Lower lobe of right lung (tissue), 2 donors: ENCODE data around the gene THOC7. TPM values are rescaled to one million over a fixed set of nuclear protein-coding genes. Genes with fewer than 3 reads are reported as not detected.

Source experiments
- ATAC-seq, 2 donors: fragments of 200-7000 bp; cut with Tn5 transposase; one replicate each; pipeline ENCODE4 v1.9.1; 2020 to 2022; ENCODE audit warnings: mild to moderate bottlenecking in 2 of 2, moderate library complexity in 2 of 2
- DNase-seq: peaks from one replicate; pipeline ENCODE4 v3.0.0-alpha.2; 2020
- H3K27ac ChIP-seq: fragments of 200-600 bp; one replicate; pipeline ENCODE4 v1.8.0; 2022
- H3K27me3 ChIP-seq: fragments of 200-600 bp; one replicate; pipeline ENCODE4 v1.8.0; 2022; ENCODE audit warnings: low read depth
- H3K36me3 ChIP-seq: fragments of 200-600 bp; one replicate; pipeline ENCODE4 v1.8.0; 2022; ENCODE audit warnings: mild to moderate bottlenecking
- H3K4me1 ChIP-seq: fragments of 200-600 bp; one replicate; pipeline ENCODE4 v1.8.0; 2022
- H3K4me3 ChIP-seq: fragments of 200-600 bp; one replicate; pipeline ENCODE4 v1.8.0; 2022; ENCODE audit warnings: mild to moderate bottlenecking
- H3K9me3 ChIP-seq: fragments of 200-600 bp; one replicate; pipeline ENCODE4 v1.8.0; 2022
- intact Hi-C: fragments of 100-400 bp; cut with DNase I; formaldehyde crosslinking; loops from one replicate; pipeline ENCODE4 v1.11.0; 2022
- total RNA-seq: library from RNA; stranded (reverse); fragmentation: NEBNext Ultra II Directional; extraction: Animal tissue kit (Norgen Biotek cat#: 25700); gene quantifications from one replicate; pipeline ENCODE4 v1.2.1, GENCODE V29; 2021
- TF ChIP-seq, protein P1 (sequence below): fragments of 200-600 bp; IDR thresholded peaks from one replicate; pipeline ENCODE4 v1.8.0; 2022; ENCODE audit warnings: antibody characterized with exemption, mild to moderate bottlenecking
- donor health status: DM: no; HTN: yes; CAD: no; lungs with severe emphysema.

The THOC7 gene
- total RNA-seq, 1 donor from 2014 or later: 47.2 TPM

- H3K9me3 ChIP-seq: no peaks in the 10 kb centered on the region
- no peak overlapping the region for H3K4me3 ChIP-seq
- H3K27me3 ChIP-seq: no peaks in the 10 kb centered on the region
- no peaks in the 10 kb centered on the region for H3K36me3 ChIP-seq
- H3K4me1 ChIP-seq: peaks cover 10% of the 10 kb centered on the region
- ATAC-seq (no peak), DNase-seq (no peak)
- intact Hi-C loops: no loop called here
- TF ChIP-seq, protein P1, sequence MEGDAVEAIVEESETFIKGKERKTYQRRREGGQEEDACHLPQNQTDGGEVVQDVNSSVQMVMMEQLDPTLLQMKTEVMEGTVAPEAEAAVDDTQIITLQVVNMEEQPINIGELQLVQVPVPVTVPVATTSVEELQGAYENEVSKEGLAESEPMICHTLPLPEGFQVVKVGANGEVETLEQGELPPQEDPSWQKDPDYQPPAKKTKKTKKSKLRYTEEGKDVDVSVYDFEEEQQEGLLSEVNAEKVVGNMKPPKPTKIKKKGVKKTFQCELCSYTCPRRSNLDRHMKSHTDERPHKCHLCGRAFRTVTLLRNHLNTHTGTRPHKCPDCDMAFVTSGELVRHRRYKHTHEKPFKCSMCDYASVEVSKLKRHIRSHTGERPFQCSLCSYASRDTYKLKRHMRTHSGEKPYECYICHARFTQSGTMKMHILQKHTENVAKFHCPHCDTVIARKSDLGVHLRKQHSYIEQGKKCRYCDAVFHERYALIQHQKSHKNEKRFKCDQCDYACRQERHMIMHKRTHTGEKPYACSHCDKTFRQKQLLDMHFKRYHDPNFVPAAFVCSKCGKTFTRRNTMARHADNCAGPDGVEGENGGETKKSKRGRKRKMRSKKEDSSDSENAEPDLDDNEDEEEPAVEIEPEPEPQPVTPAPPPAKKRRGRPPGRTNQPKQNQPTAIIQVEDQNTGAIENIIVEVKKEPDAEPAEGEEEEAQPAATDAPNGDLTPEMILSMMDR: no peak
- H3K27ac ChIP-seq: no peak overlapping the region
Measured at GRCh38 chr3:63877737-63878393, 14.3 kb upstream of the THOC7 start.

GRCh38 chr3:63876260-63876659, 12.7 kb upstream of the THOC7 start:
- intact Hi-C loops: no loop called here
- TF ChIP-seq, protein P1: no peak
- H3K9me3 ChIP-seq: no peaks in the 10 kb centered on the region

DNA sequence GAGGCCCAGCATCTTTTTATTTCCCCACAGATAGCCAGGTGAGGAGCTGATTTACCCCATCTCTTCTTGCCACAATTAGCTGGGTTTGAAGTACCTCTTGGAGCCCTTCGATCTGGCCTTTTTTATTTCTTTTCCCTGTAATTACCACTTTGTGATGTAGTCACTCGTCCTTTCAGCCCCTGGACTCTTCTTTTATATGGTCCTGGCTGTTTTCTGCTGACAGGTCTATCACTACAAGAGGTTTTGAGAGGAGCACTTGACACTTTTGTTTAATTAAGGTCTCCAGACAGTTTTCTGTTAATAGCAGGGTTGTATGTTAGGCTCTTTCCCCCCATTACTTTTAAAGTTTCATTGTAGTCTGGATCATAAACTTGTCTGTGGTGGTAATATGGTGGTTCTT, 11.9 kb upstream of the THOC7 start:
- H3K9me3 ChIP-seq: no peaks in the 10 kb centered on the region
- H3K4me3 ChIP-seq: no peak overlapping the region
- no peaks in the 10 kb centered on the region for H3K36me3 ChIP-seq
- H3K27ac ChIP-seq: no peak overlapping the region
- DNase-seq (no peak), ATAC-seq (no peak)
- H3K4me1 ChIP-seq: peaks cover 12% of the 10 kb centered on the region
- intact Hi-C loops: no loop called here
- no peaks in the 10 kb centered on the region for H3K27me3 ChIP-seq
- TF ChIP-seq, protein P1: no peak

More at GRCh38 chr3:63876260-63876659, 12.7 kb upstream of the THOC7 start:
- Histone ChIP-seq H3K36me3 (no peaks in the 10 kb centered on the region), H3K27me3 (no peaks in the 10 kb centered on the region), H3K27ac (no peak overlapping the region), H3K4me1 (peaks cover 10% of the 10 kb centered on the region), H3K4me3 (no peak overlapping the region)
- ATAC-seq (no peak), DNase-seq (no peak)

GRCh38 chr3:63874769-63875168, 11.2 kb upstream of the THOC7 start:
- Histone ChIP-seq H3K36me3 (no peaks in the 10 kb centered on the region), H3K9me3 (no peaks in the 10 kb centered on the region), H3K27ac (no peak overlapping the region), H3K4me1 (peaks cover 14% of the 10 kb centered on the region), H3K4me3 (no peak overlapping the region), H3K27me3 (no peaks in the 10 kb centered on the region)
- ATAC-seq (no peak), DNase-seq (no peak)
- TF ChIP-seq, protein P1: no peak
- intact Hi-C loops: no loop called here

GRCh38 chr3:63872135-63872924, 8.7 kb upstream of the THOC7 start:
- Histone ChIP-seq H3K27me3 (no peaks in the 10 kb centered on the region), H3K36me3 (no peaks in the 10 kb centered on the region), H3K9me3 (no peaks in the 10 kb centered on the region), H3K27ac (no peak overlapping the region), H3K4me3 (no peak overlapping the region), H3K4me1 (peaks cover 4% of the 10 kb centered on the region)
- TF ChIP-seq, protein P1: no peak
- ATAC-seq (no peak), DNase-seq (no peak)
- intact Hi-C loops: no loop called here
